Measurements from ENCODE around the gene THOC1.

- no peak for TF ChIP-seq ZNF274 (IDR thresholded peaks at IDR 0.05; ENCODE audit: low read depth, low read length)
- no peak for TF ChIP-seq SUZ12 (IDR thresholded peaks at IDR 0.05; ENCODE audit: extremely low read depth, insufficient read depth, insufficient read length)
- no peak for TF ChIP-seq YY1 (IDR thresholded peaks at IDR 0.05; ENCODE audit: insufficient read depth, insufficient read length)
Measured at GRCh38 chr18:192801-193200, 75.0 kb downstream of the THOC1 start.
